Measurements from ENCODE around the gene MAD1L1.
"Not testable (repeated sequence)": the region's sequence is repeated elsewhere in the genome, so short reads cannot be mapped to it uniquely, and the experiment has no call there.

DNA sequence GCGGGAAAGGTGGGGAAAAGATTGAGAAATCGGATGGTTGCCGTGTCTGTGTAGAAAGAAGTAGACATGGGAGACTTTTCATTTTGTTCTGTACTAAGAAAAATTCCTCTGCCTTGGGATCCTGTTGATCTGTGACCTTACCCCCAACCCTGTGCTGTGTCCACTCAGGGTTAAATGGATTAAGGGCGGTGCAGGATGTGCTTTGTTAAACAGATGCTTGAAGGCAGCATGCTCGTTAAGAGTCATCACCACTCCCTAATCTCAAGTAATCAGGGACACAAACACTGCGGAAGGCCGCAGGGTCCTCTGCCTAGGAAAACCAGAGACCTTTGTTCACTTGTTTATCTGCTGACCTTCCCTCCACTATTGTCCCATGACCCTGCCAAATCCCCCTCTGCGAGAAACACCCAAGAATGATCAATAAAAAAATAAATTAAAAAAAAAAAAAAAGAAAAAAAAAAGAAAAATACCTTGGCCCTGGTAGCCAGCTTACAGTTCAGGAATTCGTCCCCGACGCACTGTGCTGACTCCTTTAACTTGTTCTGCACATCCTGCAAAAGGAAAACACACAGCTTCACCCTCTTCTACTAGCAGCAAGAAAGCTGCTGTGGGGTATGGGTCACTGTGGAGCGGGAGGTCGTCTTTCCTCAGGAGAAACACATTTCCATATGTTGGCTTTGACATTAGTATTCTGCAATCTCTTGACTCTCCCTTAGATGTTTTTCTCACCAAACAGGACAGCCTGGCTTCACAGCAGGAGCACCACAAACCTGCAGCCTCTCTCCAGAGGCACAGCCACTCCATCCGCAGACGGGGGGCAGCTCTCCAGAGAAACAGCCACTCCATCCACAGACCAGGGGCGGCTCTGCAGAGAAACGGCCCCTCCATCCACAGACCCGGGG lies 36.6 kb upstream of the MAD1L1 start:
- TF ChIP-seq, protein P1, sequence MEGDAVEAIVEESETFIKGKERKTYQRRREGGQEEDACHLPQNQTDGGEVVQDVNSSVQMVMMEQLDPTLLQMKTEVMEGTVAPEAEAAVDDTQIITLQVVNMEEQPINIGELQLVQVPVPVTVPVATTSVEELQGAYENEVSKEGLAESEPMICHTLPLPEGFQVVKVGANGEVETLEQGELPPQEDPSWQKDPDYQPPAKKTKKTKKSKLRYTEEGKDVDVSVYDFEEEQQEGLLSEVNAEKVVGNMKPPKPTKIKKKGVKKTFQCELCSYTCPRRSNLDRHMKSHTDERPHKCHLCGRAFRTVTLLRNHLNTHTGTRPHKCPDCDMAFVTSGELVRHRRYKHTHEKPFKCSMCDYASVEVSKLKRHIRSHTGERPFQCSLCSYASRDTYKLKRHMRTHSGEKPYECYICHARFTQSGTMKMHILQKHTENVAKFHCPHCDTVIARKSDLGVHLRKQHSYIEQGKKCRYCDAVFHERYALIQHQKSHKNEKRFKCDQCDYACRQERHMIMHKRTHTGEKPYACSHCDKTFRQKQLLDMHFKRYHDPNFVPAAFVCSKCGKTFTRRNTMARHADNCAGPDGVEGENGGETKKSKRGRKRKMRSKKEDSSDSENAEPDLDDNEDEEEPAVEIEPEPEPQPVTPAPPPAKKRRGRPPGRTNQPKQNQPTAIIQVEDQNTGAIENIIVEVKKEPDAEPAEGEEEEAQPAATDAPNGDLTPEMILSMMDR (IDR thresholded peaks at IDR 0.05 in 8 of 11, conservative IDR thresholded peaks at IDR 0.05 in 3 of 11) = not testable (repeated sequence)
- not testable (repeated sequence) for TF ChIP-seq POLR2A (IDR thresholded peaks at IDR 0.05)
- TF ChIP-seq POLR2AphosphoS5 (IDR thresholded peaks at IDR 0.05) = peak in 1 of 3 donors; percentile 48
